GM18517 (cell line): Measurements from ENCODE around the gene CEP57.
"Not testable (repeated sequence)": the region's sequence is repeated elsewhere in the genome, so short reads cannot be mapped to it uniquely, and the experiment has no call there.

Experiments used
- ATAC-seq: cut with Tn5 transposase; IDR thresholded peaks from one replicate; pipeline ENCODE4 v1.9.1; 2021; ENCODE audit warnings: mild to moderate bottlenecking, moderate library complexity; ENCODE audit not compliant: unreplicated experiment

The CEP57 gene

DNA sequence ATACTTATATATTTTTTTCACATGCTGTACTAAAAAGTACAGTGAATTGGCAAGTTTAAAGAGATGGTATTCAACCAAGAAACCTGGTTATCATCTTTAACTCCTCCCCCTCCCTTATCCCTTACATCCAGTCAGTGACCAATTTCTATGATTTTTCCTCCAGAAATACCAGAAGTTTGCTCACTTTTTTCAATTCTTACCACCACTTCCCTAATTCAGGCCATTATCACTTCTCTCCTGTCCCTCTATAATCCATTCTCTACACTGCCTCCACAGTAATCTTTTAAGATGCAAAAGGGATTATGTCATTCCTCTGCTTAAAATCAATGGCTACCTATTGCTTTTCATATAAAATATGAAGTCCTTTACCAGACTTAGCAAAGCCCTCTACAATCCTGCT lies 62.8 kb downstream of the CEP57 start:
- ATAC-seq = no peak

DNA sequence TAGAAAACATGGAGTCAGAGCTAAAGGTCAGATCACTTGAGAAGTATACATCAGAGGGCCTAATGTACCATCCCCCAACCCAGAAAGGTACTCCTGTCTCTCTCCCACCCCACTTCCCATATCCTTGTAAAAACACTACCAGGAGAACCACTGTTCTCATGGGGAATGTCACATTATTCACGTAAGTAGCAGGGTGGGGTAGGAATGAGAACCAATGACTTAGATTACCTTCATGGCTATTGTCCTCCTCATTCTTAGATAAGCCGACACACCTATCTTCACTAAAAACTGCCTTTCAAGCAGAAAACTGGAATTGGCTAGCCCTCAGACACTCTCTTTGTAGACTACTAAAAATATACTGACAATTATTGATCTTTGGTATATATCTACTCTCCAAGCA lies 63.6 kb downstream of the CEP57 start:
- no peak for ATAC-seq

- ATAC-seq = not testable (repeated sequence)
Observed at GRCh38 chr11:95854362-95854761, 64.1 kb downstream of the CEP57 start.

- not testable (repeated sequence) for ATAC-seq
Observed at GRCh38 chr11:95860024-95860423, 69.7 kb downstream of the CEP57 start.

DNA sequence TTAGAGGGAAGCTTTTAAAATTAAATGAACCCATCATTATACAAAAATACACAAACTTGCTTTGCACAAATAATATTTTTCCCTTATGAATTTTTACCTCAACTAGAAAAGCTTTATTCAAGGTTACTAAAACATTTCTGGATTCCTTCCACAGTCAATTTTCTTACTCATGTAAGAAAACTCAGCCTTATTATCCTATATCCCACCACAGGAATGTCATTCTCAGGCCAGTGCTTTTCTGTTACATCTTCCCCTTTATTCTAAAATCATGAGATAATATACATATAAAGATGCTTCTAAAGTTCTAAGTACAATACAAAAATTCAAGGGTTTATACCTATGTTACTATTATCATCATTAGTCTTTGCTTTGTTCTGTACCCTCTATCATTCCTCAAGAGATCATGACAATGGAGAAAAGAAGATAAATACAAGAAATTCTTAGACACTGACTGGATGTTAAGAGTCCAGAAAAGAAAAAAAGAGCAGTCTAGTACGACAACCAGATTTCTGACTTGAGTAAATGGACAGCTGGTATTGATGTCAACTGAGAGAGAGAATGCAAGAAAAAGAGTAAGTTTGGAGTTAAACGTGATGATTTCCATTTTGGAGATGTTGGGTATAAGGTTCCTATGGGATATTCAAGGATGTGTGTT lies 73.3 kb downstream of the CEP57 start:
- no peak for ATAC-seq

- no peak for ATAC-seq
Observed at GRCh38 chr11:95867105-95867504, 76.8 kb downstream of the CEP57 start.

DNA sequence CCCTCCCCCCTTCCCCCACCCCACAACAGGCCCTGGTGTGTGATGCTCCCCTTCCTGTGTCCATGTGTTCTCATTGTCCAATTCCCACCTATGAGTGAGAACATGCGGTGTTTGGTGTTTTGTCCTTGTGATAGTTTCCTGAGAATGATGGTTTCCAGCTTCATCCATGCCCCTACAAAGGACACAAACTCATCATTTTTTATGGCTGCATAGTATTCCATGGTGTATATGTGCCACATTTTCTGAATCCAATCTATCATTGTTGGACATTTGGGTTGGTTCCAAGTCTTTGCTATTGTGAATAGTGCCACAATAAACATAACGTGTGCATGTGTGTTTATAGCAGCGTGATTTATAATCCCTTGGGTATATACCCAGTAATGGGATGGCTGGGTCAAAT lies 80.6 kb downstream of the CEP57 start:
- ATAC-seq = not testable (repeated sequence)

DNA sequence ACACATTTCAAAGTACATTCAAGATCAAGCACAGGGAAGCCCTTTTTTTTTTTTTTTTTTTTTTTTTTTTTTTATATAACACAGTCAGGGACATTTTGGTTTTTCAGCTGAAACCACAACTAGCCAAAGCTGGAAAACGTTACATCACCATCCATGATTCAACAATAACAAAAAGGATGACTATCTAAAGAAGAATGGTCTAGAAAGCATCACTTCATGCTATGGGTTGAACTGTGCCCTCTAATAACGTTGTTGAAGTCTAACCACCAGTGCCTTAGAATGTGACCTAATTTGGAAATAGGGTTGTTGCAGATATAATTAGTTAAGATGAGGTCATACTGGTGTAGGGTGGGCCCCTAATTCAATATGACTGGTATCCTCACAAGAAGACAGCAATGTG lies 87.0 kb downstream of the CEP57 start:
- ATAC-seq = no peak
